Suprapubic skin (tissue), 4 donors: ENCODE results near the gene GMDS. TPM values are rescaled to one million over a fixed set of nuclear protein-coding genes. Genes with fewer than 3 reads are reported as not detected.

ENCODE experiments used
- DNase-seq, 2 donors: peaks; one replicate each; pipeline ENCODE4 v3.0.0-alpha.2; 2019; ENCODE audit warnings: low spot score in 2 of 2
- H3K27ac ChIP-seq: fragments of 200-600 bp; sonication (generic); one replicate; pipeline ENCODE4 v1.5.1; 2019
- H3K27me3 ChIP-seq: fragments of 200-600 bp; sonication (generic); one replicate; pipeline ENCODE4 v1.5.1; 2019
- H3K36me3 ChIP-seq: fragments of 200-600 bp; sonication (generic); one replicate; pipeline ENCODE4 v1.5.1; 2019
- H3K4me1 ChIP-seq: fragments of 200-600 bp; sonication (generic); one replicate; pipeline ENCODE4 v1.5.1; 2019
- H3K4me3 ChIP-seq: fragments of 200-600 bp; sonication (generic); one replicate; pipeline ENCODE4 v1.5.1; 2019; ENCODE audit warnings: mild to moderate bottlenecking
- H3K9me3 ChIP-seq: fragments of 200-600 bp; sonication (generic); one replicate; pipeline ENCODE4 v1.5.1; 2019
- CTCF ChIP-seq, 2 donors: fragments of 200-600 bp in 1 of 2; fragments of 450-650 bp in 1 of 2; sonication (generic) in 1 of 2; IDR thresholded peaks; one replicate each; pipeline ENCODE4 v1.5.1; 2016 to 2019; ENCODE audit warnings: antibody characterized with exemption in 2 of 2, mild to moderate bottlenecking in 1 of 2, moderate library complexity in 1 of 2
- EP300 ChIP-seq: sonication (generic); formaldehyde crosslinking; IDR thresholded peaks from one replicate; pipeline ENCODE4 v1.6.1; 2017; ENCODE audit warnings: antibody characterized with exemption
- POLR2A ChIP-seq, 2 donors: fragments of 450-650 bp; IDR thresholded peaks; one replicate each; pipeline ENCODE4 v1.6.1; 2017; ENCODE audit warnings: antibody characterized with exemption in 2 of 2, mild to moderate bottlenecking in 2 of 2, moderate library complexity in 2 of 2
- POLR2AphosphoS5 ChIP-seq, 3 donors: sonication (generic); formaldehyde crosslinking; IDR thresholded peaks; one replicate each; pipeline ENCODE4 v1.6.1; 2017; ENCODE audit warnings: antibody characterized with exemption in 3 of 3
- WGBS: methylation state at CpG from one replicate; pipeline ENCODE4 v1.1.5; 2018; 5-methylcytosine and 5-hydroxymethylcytosine counted together
- total RNA-seq, 4 donors: library from RNA; depleted of rRNA; stranded (reverse); fragments of >200 nt; gene quantifications; one replicate each; pipeline ENCODE4 v1.1.0, GENCODE V29; 2016

Gene GMDS
- total RNA-seq, 4 donors from 2014 or later: 11.7 to 19.3 (median 13.2) TPM

GRCh38 chr6:2119275-2119674, 126.1 kb downstream of the GMDS start:
- 86% methylated on average over 1 of the region's 1 CpG for WGBS
- no peak for TF ChIP-seq CTCF (IDR thresholded peaks at IDR 0.05)
- no peak for TF ChIP-seq POLR2A (IDR thresholded peaks at IDR 0.05)
- no peak for TF ChIP-seq EP300
- no peak for TF ChIP-seq POLR2AphosphoS5 (IDR thresholded peaks at IDR 0.05)
- DNase-seq: no peak
- H3K4me1 ChIP-seq: no peaks in the 10 kb centered on the region
- H3K4me3 ChIP-seq: no peak overlapping the region
- H3K27me3 ChIP-seq: no peaks in the 10 kb centered on the region
- no peaks in the 10 kb centered on the region for H3K36me3 ChIP-seq
- no peaks in the 10 kb centered on the region for H3K9me3 ChIP-seq
- no peak overlapping the region for H3K27ac ChIP-seq

- WGBS: 75% methylated on average over 1 of the region's 1 CpG
- H3K4me1 ChIP-seq: no peaks in the 10 kb centered on the region
Measured at GRCh38 chr6:2118136-2118535, 127.3 kb downstream of the GMDS start.

GRCh38 chr6:2117447-2117846, 128.0 kb downstream of the GMDS start:
- H3K4me1 ChIP-seq: no peaks in the 10 kb centered on the region
- H3K27me3 ChIP-seq: no peaks in the 10 kb centered on the region
- no peaks in the 10 kb centered on the region for H3K36me3 ChIP-seq
- H3K9me3 ChIP-seq: no peaks in the 10 kb centered on the region
- H3K27ac ChIP-seq: no peak overlapping the region
- WGBS: 97% methylated on average over 7 of the region's 7 CpGs
- H3K4me3 ChIP-seq: no peak overlapping the region
- TF ChIP-seq CTCF (IDR thresholded peaks at IDR 0.05): no peak
- TF ChIP-seq POLR2A (IDR thresholded peaks at IDR 0.05): no peak
- no peak for TF ChIP-seq POLR2AphosphoS5 (IDR thresholded peaks at IDR 0.05)
- no peak for TF ChIP-seq EP300
- no peak for DNase-seq

More at GRCh38 chr6:2118136-2118535, 127.3 kb downstream of the GMDS start:
- Histone ChIP-seq H3K27me3 (no peaks in the 10 kb centered on the region), H3K4me3 (no peak overlapping the region), H3K27ac (no peak overlapping the region), H3K9me3 (no peaks in the 10 kb centered on the region), H3K36me3 (no peaks in the 10 kb centered on the region)
- TF ChIP-seq CTCF (IDR thresholded peaks at IDR 0.05) (no peak), EP300 (no peak), POLR2A (IDR thresholded peaks at IDR 0.05) (no peak), POLR2AphosphoS5 (IDR thresholded peaks at IDR 0.05) (no peak)
- no peak for DNase-seq

GRCh38 chr6:2116496-2116895, 128.9 kb downstream of the GMDS start:
- Histone ChIP-seq H3K27ac (no peak overlapping the region), H3K4me3 (no peak overlapping the region), H3K9me3 (no peaks in the 10 kb centered on the region), H3K36me3 (no peaks in the 10 kb centered on the region), H3K27me3 (no peaks in the 10 kb centered on the region), H3K4me1 (peaks cover 4% of the 10 kb centered on the region)
- TF ChIP-seq POLR2A (IDR thresholded peaks at IDR 0.05): no peak
- 58% methylated on average over 2 of the region's 2 CpGs for WGBS
- no peak for DNase-seq

DNA sequence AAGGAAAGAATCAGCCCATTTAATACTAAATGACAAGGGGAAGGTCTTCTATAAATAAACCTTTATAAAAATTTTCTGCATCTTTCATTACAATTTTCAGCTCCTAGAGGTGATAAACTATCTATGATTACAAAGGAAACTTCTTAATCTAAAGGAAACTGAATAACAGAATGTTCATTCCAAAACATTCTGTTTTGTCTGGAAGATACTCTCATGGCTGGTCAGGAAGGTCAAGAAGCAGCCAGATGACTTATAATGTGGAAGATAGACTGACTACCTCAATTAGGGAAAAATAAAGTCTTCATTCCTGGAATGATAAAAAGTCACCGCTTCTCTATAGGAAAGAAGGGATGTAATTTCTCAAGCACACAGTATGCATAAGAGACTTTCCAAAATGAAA, 131.3 kb downstream of the GMDS start:
- H3K4me3 ChIP-seq: no peak overlapping the region
- H3K27ac ChIP-seq: no peak overlapping the region
- TF ChIP-seq CTCF (IDR thresholded peaks at IDR 0.05): no peak
- TF ChIP-seq POLR2A (IDR thresholded peaks at IDR 0.05): no peak
- no peak for TF ChIP-seq EP300
- TF ChIP-seq POLR2AphosphoS5 (IDR thresholded peaks at IDR 0.05): no peak
- DNase-seq: no peak
- no peaks in the 10 kb centered on the region for H3K27me3 ChIP-seq
- peaks cover 11% of the 10 kb centered on the region for H3K4me1 ChIP-seq
- 82% methylated on average over 1 of the region's 1 CpG for WGBS
- no peaks in the 10 kb centered on the region for H3K9me3 ChIP-seq
- H3K36me3 ChIP-seq: no peaks in the 10 kb centered on the region

- Histone ChIP-seq H3K27ac (no peak overlapping the region), H3K36me3 (no peaks in the 10 kb centered on the region), H3K9me3 (no peaks in the 10 kb centered on the region), H3K27me3 (no peaks in the 10 kb centered on the region), H3K4me1 (peaks cover 11% of the 10 kb centered on the region), H3K4me3 (no peak overlapping the region)
- 68% methylated on average over 5 of the region's 5 CpGs for WGBS
- no peak for TF ChIP-seq POLR2AphosphoS5 (IDR thresholded peaks at IDR 0.05)
- no peak for TF ChIP-seq CTCF (IDR thresholded peaks at IDR 0.05)
- no peak for TF ChIP-seq EP300
- TF ChIP-seq POLR2A (IDR thresholded peaks at IDR 0.05): no peak
- DNase-seq: no peak
Measured at GRCh38 chr6:2111162-2111677, 134.2 kb downstream of the GMDS start.
